Heart left ventricle (tissue), 16 donors: ENCODE data around the gene IL12A. TPM values are rescaled to one million over a fixed set of nuclear protein-coding genes. Genes with fewer than 3 reads are reported as not detected.

ENCODE experiments used
- ATAC-seq, 4 donors: fragments of 200-7000 bp; cut with Tn5 transposase; one replicate each; pipeline ENCODE4 v1.9.1; 2020 to 2022; ENCODE audit warnings: moderate library complexity in 4 of 4, mild to moderate bottlenecking in 3 of 4, moderate number of reproducible peaks in 1 of 4
- DNase-seq, 5 donors: peaks; one replicate each; pipeline ENCODE4 v3.0.0-alpha.2; 2020
- H3K27ac ChIP-seq, 12 donors: fragments of 200-600 bp; sonication (generic) in 4 of 12; one replicate each; pipeline versions ENCODE4 v1.5.0 to v1.8.0; 2016 to 2022; ENCODE audit warnings: mild to moderate bottlenecking in 2 of 12
- H3K27me3 ChIP-seq, 9 donors: fragments of 200-600 bp; sonication (generic) in 2 of 9; one replicate each; pipeline versions ENCODE4 v1.5.1 to v1.8.0; 2016 to 2022; ENCODE audit warnings: mild to moderate bottlenecking in 3 of 9
- H3K36me3 ChIP-seq, 9 donors: fragments of 200-600 bp; sonication (generic) in 2 of 9; one replicate each; pipeline versions ENCODE4 v1.5.0 to v1.8.0; 2018 to 2022; ENCODE audit warnings: mild to moderate bottlenecking in 2 of 9
- H3K4me1 ChIP-seq, 12 donors: fragments of 200-600 bp; sonication (generic) in 4 of 12; one replicate each; pipeline versions ENCODE4 v1.5.0 to v1.8.0; 2016 to 2022; ENCODE audit warnings: mild to moderate bottlenecking in 3 of 12
- H3K4me3 ChIP-seq, 12 donors: fragments of 200-600 bp; sonication (generic) in 4 of 12; one replicate each; pipeline versions ENCODE4 v1.5.0 to v1.8.0; 2017 to 2022; ENCODE audit warnings: mild to moderate bottlenecking in 9 of 12, moderate library complexity in 4 of 12
- H3K9me3 ChIP-seq, 12 donors: fragments of 200-600 bp; sonication (generic) in 4 of 12; one replicate each; pipeline versions ENCODE4 v1.5.0 to v1.8.0; 2016 to 2022; ENCODE audit warnings: mild to moderate bottlenecking in 1 of 12
- POLR2A ChIP-seq, 2 donors: fragments of 450-650 bp; IDR thresholded peaks; one replicate each; pipeline ENCODE4 v1.6.1; 2017; ENCODE audit warnings: antibody characterized with exemption in 2 of 2, mild to moderate bottlenecking in 2 of 2, moderate library complexity in 2 of 2
- WGBS, 4 donors: extraction: QIAGEN DNeasy Blood & Tissue Kit in 2 of 4; methylation state at CpG; one replicate each; pipeline versions ENCODE4 v1.1.5 to v1.1.7; 2013 to 2018; 5-methylcytosine and 5-hydroxymethylcytosine counted together
- intact Hi-C, 10 donors: fragments of 100-400 bp; cut with DNase I; formaldehyde crosslinking; loops; one replicate each; pipeline versions ENCODE4 v1.11.1 to v1.14.2; 2022
- polyA plus RNA-seq, 2 donors: library from polyadenylated mRNA; stranded (reverse); fragments of 200-250 nt; gene quantifications; one replicate each; pipeline ENCODE4 v1.2.3, GENCODE V29; 2013
- total RNA-seq, 9 donors: library from RNA; depleted of rRNA in 2 of 9; stranded (reverse); fragments of >200 nt in 2 of 9; fragmentation: NEBNext Ultra II Directional in 3 of 9; extraction: Animal tissue kit (Norgen Biotek cat#: 25700) in 3 of 9; gene quantifications; one replicate each; pipeline versions ENCODE4 v1.1.0 to v1.2.4, GENCODE V29; 2016 to 2023
- TF ChIP-seq, protein P1 (sequence below), 12 donors: fragments of 200-600 bp; sonication (generic) in 4 of 12; IDR thresholded peaks; one replicate each; pipeline versions ENCODE4 v1.5.0 to v1.8.0; 2018 to 2022; ENCODE audit warnings: antibody characterized with exemption in 12 of 12, mild to moderate bottlenecking in 5 of 12
- donor health status: ischemic (EF 13 %, LVEDD 7.1; RV severe dilation, severe dysfunction).
- donor health status: healthy with polysubstance abuse.
- donor health status: DM: no; HTN: yes; CAD: no.
- donor health status: DM: no; HTN: no; CAD: no.
- donor health status: ischemic (EF 25% LVEDD 6.9; RV normal size, moderate dysfunction).
- donor health status: ischemic (EF 25% LVEDD 5.7; RV mildly dilated, moderate dysfunction).
- donor health status: healthy.
- donor health status: DM: yes; HTN: yes; CAD: no.
- donor health status: ischemic (EF 35%, LVEDD 5.7; RV mildly dilated, moderate dysfunction).
- donor health status: nonischemic (EF 11% LVEDD 7.7; RV severe dilation, severe dysfunction).
- donor health status: DM: yes; HTN: yes; CAD: no.
- donor health status: PGD.
- donor health status: ischemic (EF 29% LVEDD 5.4; RV normal size, mild dysfunction).
- donor health status: nonischemic (EF 23%, LVEDD 6.1; RV moderate dilation, normal function).

IL12A gene
- total and polyA plus RNA-seq, 11 donors = 0.42 to 3.3 (median 0.57) TPM

DNA sequence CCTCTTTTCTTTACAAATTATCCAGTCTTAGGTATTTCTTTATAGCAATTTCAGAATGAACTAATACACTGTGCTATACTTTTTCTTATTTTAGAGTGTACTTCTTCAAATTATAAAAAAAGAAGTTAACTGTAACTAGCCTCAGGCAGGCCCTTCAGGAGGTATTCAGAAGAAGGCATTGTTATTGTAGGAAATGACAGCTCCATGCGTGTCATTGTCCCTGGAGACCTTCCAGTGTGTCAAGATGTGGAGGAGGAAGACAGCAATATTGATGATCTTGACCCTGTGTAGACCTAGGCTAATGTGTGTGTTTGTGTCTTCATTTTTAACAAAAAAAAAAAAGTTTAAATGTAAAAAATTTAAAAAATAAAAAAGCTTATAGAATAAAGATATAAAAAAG, 55.5 kb downstream of the IL12A start:
- H3K27me3 ChIP-seq = peaks cover 0 to 12% (median 5%) of the 10 kb centered on the region in 9 donors
- H3K27ac ChIP-seq = no peak overlapping the region
- H3K9me3 ChIP-seq = peaks cover 0 to 17% (median 0%) of the 10 kb centered on the region in 12 donors
- no peak for ATAC-seq
- no peak for DNase-seq
- no peak for TF ChIP-seq POLR2A (IDR thresholded peaks at IDR 0.05)
- TF ChIP-seq, protein P1, sequence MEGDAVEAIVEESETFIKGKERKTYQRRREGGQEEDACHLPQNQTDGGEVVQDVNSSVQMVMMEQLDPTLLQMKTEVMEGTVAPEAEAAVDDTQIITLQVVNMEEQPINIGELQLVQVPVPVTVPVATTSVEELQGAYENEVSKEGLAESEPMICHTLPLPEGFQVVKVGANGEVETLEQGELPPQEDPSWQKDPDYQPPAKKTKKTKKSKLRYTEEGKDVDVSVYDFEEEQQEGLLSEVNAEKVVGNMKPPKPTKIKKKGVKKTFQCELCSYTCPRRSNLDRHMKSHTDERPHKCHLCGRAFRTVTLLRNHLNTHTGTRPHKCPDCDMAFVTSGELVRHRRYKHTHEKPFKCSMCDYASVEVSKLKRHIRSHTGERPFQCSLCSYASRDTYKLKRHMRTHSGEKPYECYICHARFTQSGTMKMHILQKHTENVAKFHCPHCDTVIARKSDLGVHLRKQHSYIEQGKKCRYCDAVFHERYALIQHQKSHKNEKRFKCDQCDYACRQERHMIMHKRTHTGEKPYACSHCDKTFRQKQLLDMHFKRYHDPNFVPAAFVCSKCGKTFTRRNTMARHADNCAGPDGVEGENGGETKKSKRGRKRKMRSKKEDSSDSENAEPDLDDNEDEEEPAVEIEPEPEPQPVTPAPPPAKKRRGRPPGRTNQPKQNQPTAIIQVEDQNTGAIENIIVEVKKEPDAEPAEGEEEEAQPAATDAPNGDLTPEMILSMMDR (IDR thresholded peaks at IDR 0.05) = no peak
- H3K36me3 ChIP-seq = no peaks in the 10 kb centered on the region
- WGBS, 4 donors = 31 to 63% (median 40%) methylated on average over 1 of the region's 1 CpG
- H3K4me3 ChIP-seq = no peak overlapping the region
- intact Hi-C loops = no loop called here
- H3K4me1 ChIP-seq = peaks cover 0 to 1% (median 0%) of the 10 kb centered on the region in 12 donors

Other genes with a start within 250 kb of the IL12A start
- gene SCHIP1, start 149.0 kb upstream of the IL12A start, total RNA-seq = 100 to 1,000 TPM in 1 of 9 donors, 10 to 100 TPM in 8; 38.8 to 137 (median 49.9) TPM
- gene SCHIP1, start 149.0 kb upstream of the IL12A start, polyA plus RNA-seq = 100 to 1,000 TPM in 1 of 2 donors, 10 to 100 TPM in 1; 23.8 to 100 TPM
- gene C3orf80, start 236.6 kb downstream of the IL12A start, total RNA-seq = under 1 TPM in 7 of 9 donors, not detected in 2; 0.09 to 0.35 (median 0.14) TPM
- gene C3orf80, start 236.6 kb downstream of the IL12A start, polyA plus RNA-seq = under 1 TPM; 0.08 to 0.10 TPM